ENCODE results near the gene UBXN7.

Gene UBXN7, protein sequence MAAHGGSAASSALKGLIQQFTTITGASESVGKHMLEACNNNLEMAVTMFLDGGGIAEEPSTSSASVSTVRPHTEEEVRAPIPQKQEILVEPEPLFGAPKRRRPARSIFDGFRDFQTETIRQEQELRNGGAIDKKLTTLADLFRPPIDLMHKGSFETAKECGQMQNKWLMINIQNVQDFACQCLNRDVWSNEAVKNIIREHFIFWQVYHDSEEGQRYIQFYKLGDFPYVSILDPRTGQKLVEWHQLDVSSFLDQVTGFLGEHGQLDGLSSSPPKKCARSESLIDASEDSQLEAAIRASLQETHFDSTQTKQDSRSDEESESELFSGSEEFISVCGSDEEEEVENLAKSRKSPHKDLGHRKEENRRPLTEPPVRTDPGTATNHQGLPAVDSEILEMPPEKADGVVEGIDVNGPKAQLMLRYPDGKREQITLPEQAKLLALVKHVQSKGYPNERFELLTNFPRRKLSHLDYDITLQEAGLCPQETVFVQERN

DNA sequence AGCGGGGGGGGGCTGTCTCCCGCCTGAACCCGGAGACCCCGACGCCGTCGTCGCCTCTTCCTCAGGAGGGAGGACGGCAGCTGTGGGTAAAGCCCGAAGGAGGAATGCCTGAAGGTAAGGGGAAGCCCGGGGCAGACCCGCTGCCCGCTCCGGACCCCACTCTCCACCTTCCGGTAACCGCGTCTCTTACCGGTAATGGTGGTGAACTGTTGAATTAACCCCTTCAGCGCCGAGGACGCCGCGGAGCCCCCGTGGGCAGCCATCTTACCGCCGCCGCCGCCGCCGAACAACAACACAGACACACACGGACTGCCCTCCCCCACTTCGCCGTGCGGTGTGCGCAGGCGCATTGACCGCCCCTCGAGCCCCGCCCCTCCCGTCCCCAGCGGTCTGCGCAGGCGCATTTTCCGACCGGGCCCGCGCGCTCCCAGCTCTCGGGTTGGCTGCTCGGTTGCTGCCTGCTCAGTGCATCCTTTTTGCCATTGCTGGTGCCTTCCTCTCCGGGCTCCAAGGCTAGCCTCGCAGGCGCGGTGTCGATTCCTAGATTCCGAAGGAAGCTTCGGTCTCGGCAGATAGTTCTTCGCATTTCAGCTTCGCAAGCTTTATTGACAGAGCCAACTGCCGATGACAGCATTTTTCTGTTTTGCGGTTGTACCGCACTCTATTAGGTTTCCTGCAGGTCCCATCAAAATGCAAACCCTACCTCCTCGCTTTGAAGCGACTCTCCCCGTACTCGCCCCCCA lies at the start of gene UBXN7:
Gene UBXN7, minus strand, starts transcription at position 291 of the 743 bp plus-strand sequence. Its CDS starts 28 bp downstream, at position 263.
- TF ChIP-seq TCF12 (IDR thresholded peaks at IDR 0.05; ENCODE audit: low read depth) (peak; percentile 76), CREB1 (IDR thresholded peaks at IDR 0.05; ENCODE audit: low read depth) (no peak), EGR1 (IDR thresholded peaks at IDR 0.05) (no peak), CEBPB (IDR thresholded peaks at IDR 0.05) (no peak), FOXM1 (IDR thresholded peaks at IDR 0.05; ENCODE audit: borderline replicate concordance, low read depth) (no peak), TEAD4 (IDR thresholded peaks at IDR 0.05) (no peak; the same call in 1 of the 2 replicates), TAF1 (IDR thresholded peaks at IDR 0.05; ENCODE audit: low read depth) (peak; percentile 92), ZBTB7A (IDR thresholded peaks at IDR 0.05; ENCODE audit: low read depth) (peak; percentile 69), NFIC (IDR thresholded peaks at IDR 0.05) (0 out of 2 replicates have a peak, but pooled peaks have one; percentile 20), YY1 (IDR thresholded peaks at IDR 0.05; ENCODE audit: low read depth) (peak; percentile 95), RAD21 (IDR thresholded peaks at IDR 0.05; ENCODE audit: low read depth) (no peak), EP300 (IDR thresholded peaks at IDR 0.05; ENCODE audit: borderline replicate concordance) (peak; percentile 73; the same call in 1 of the 2 replicates)
- TF ChIP-seq, protein P1, sequence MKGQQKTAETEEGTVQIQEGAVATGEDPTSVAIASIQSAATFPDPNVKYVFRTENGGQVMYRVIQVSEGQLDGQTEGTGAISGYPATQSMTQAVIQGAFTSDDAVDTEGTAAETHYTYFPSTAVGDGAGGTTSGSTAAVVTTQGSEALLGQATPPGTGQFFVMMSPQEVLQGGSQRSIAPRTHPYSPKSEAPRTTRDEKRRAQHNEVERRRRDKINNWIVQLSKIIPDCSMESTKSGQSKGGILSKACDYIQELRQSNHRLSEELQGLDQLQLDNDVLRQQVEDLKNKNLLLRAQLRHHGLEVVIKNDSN (IDR thresholded peaks at IDR 0.05), result no peak
- TF ChIP-seq, protein P2, sequence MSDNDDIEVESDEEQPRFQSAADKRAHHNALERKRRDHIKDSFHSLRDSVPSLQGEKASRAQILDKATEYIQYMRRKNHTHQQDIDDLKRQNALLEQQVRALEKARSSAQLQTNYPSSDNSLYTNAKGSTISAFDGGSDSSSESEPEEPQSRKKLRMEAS (IDR thresholded peaks at IDR 0.05), result peak; percentile 89
- TF ChIP-seq, protein P3, sequence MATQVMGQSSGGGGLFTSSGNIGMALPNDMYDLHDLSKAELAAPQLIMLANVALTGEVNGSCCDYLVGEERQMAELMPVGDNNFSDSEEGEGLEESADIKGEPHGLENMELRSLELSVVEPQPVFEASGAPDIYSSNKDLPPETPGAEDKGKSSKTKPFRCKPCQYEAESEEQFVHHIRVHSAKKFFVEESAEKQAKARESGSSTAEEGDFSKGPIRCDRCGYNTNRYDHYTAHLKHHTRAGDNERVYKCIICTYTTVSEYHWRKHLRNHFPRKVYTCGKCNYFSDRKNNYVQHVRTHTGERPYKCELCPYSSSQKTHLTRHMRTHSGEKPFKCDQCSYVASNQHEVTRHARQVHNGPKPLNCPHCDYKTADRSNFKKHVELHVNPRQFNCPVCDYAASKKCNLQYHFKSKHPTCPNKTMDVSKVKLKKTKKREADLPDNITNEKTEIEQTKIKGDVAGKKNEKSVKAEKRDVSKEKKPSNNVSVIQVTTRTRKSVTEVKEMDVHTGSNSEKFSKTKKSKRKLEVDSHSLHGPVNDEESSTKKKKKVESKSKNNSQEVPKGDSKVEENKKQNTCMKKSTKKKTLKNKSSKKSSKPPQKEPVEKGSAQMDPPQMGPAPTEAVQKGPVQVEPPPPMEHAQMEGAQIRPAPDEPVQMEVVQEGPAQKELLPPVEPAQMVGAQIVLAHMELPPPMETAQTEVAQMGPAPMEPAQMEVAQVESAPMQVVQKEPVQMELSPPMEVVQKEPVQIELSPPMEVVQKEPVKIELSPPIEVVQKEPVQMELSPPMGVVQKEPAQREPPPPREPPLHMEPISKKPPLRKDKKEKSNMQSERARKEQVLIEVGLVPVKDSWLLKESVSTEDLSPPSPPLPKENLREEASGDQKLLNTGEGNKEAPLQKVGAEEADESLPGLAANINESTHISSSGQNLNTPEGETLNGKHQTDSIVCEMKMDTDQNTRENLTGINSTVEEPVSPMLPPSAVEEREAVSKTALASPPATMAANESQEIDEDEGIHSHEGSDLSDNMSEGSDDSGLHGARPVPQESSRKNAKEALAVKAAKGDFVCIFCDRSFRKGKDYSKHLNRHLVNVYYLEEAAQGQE (IDR thresholded peaks at IDR 0.05; ENCODE audit: low read depth), result no peak; the same call in 1 of the 2 replicates

DNA sequence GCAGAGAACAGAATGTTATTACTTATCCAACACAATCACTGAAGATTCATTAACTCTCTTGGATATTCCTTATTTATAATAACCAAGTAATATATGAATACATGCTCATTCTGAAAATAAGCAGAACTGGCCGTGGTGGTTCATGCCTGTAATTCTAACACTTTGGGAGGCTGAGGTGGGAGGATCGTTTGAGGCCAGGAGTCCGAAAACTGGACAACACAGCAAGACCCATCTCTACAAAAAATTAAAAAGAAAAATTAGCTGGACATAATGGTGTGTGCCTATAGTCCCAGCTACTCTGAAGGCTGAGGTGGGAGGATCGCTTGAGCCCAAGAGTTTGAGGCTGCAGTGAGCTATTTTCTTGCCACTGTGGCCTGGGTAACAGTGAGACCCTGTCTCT lies 45.5 kb upstream of the UBXN7 start:
- TF ChIP-seq, protein P3 (IDR thresholded peaks at IDR 0.05; ENCODE audit: low read depth), result no peak
- TF ChIP-seq TEAD4 (IDR thresholded peaks at IDR 0.05) (no peak), ZBTB7A (IDR thresholded peaks at IDR 0.05; ENCODE audit: low read depth) (no peak), YY1 (IDR thresholded peaks at IDR 0.05; ENCODE audit: low read depth) (no peak), EP300 (IDR thresholded peaks at IDR 0.05; ENCODE audit: borderline replicate concordance) (no peak), FOXM1 (IDR thresholded peaks at IDR 0.05; ENCODE audit: borderline replicate concordance, low read depth) (no peak), TAF1 (IDR thresholded peaks at IDR 0.05; ENCODE audit: low read depth) (no peak)
- TF ChIP-seq, protein P1 (IDR thresholded peaks at IDR 0.05), result no peak
- TF ChIP-seq, protein P2 (IDR thresholded peaks at IDR 0.05), result no peak

DNA sequence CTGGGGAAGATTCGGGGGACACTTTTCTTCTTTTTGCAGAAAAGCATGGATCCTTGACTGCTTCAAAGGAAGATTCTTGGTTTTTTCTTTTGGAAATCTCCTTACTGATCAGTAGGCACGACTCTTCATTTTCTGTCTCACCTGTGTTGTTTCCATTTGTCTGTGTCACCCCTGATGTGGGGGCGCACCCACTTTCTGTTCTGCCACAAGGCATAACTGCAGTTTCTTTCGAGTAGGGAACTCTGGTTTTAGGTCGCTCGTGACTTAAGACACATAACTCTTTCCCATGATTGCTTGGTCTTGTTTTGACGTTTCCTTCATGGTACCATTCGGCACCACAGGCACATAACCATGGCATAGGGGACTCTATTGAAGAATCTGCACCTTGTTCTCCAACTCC lies 40.1 kb upstream of the UBXN7 start:
- TF ChIP-seq TAF1 (IDR thresholded peaks at IDR 0.05; ENCODE audit: low read depth) (no peak), EP300 (IDR thresholded peaks at IDR 0.05; ENCODE audit: borderline replicate concordance) (no peak), EGR1 (IDR thresholded peaks at IDR 0.05) (no peak), CEBPB (IDR thresholded peaks at IDR 0.05) (no peak), NFIC (IDR thresholded peaks at IDR 0.05) (no peak), ZBTB7A (IDR thresholded peaks at IDR 0.05; ENCODE audit: low read depth) (no peak), YY1 (IDR thresholded peaks at IDR 0.05; ENCODE audit: low read depth) (no peak), TEAD4 (IDR thresholded peaks at IDR 0.05) (no peak)
- TF ChIP-seq, protein P3 (IDR thresholded peaks at IDR 0.05; ENCODE audit: low read depth), result no peak
- TF ChIP-seq, protein P1 (IDR thresholded peaks at IDR 0.05), result no peak
- TF ChIP-seq, protein P2 (IDR thresholded peaks at IDR 0.05), result no peak

Data from Ishikawa (cell line).